ENCODE data around the gene FAM3A. TPM values are rescaled to one million over a fixed set of nuclear protein-coding genes. Genes with fewer than 3 reads are reported as not detected.

Gene FAM3A
- total RNA-seq, 1 experiment from 2014 or later = 60.3 TPM

DNA sequence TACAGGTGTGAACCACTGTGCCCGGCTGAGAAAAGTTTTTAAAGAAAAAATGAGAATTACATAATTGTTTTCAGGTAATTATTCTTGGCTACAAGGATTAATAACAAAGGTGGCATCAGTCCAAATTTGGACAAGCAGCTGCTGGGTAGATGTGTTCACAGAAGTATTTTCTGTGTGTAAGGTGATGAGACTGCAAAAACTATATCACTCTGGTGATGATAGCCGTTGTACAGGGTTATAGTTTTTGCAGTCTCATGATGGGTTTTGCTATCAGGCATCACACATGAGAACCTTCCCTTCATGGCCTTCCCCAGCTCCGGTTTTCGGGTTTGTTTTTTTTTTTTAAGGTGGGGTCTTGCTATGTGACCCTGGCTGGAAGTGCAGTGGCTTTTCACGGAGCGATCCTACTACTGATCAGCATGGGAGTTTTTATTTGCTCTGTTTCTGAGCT is 20.5 kb downstream of the FAM3A start:
- H3F3A ChIP-seq (ENCODE audit: insufficient read depth, low read depth) = 0 out of 2 replicates have a peak, but pooled peaks cover 3% of the 10 kb centered on the region
- H3K9me2 ChIP-seq (ENCODE audit: insufficient read depth) = no peaks in the 10 kb centered on the region
- TF ChIP-seq EZH2 (IDR thresholded peaks at IDR 0.05; ENCODE audit: low read depth) = no peak
- TF ChIP-seq, protein P1, sequence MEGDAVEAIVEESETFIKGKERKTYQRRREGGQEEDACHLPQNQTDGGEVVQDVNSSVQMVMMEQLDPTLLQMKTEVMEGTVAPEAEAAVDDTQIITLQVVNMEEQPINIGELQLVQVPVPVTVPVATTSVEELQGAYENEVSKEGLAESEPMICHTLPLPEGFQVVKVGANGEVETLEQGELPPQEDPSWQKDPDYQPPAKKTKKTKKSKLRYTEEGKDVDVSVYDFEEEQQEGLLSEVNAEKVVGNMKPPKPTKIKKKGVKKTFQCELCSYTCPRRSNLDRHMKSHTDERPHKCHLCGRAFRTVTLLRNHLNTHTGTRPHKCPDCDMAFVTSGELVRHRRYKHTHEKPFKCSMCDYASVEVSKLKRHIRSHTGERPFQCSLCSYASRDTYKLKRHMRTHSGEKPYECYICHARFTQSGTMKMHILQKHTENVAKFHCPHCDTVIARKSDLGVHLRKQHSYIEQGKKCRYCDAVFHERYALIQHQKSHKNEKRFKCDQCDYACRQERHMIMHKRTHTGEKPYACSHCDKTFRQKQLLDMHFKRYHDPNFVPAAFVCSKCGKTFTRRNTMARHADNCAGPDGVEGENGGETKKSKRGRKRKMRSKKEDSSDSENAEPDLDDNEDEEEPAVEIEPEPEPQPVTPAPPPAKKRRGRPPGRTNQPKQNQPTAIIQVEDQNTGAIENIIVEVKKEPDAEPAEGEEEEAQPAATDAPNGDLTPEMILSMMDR (conservative IDR thresholded peaks at IDR 0.05) = no peak
- no peaks in the 10 kb centered on the region for H3K9me3 ChIP-seq (ENCODE audit: insufficient read depth, low read depth)
- no peaks in the 10 kb centered on the region for H4K20me1 ChIP-seq (ENCODE audit: insufficient read depth)
- no peak for DNase-seq
- ChIA-PET CTCF (no interaction called here), POLR2A (ENCODE audit: unreplicated experiment) (no interaction called here)
- H2AFZ ChIP-seq = no peak overlapping the region
- no peaks in the 10 kb centered on the region for H3K27me3 ChIP-seq (ENCODE audit: insufficient read depth, low read depth)
- intact Hi-C loops (cut with micrococcal nuclease; ENCODE audit: unreplicated experiment) = no loop called here
- no peak overlapping the region for H3K4me2 ChIP-seq
- H3K4me3 ChIP-seq = no peak overlapping the region
- no peaks in the 10 kb centered on the region for H3K79me2 ChIP-seq (ENCODE audit: low read depth)
- no peaks in the 10 kb centered on the region for H3K36me3 ChIP-seq (ENCODE audit: low read depth)
- no peak overlapping the region for H3K27ac ChIP-seq
- no TSS peak for BruUV-seq (replicated peaks)
- H3K4me1 ChIP-seq (replicated peaks; ENCODE audit: insufficient read depth) = 0 out of 2 replicates have a peak, but pooled peaks cover 4% of the 10 kb centered on the region

DNA sequence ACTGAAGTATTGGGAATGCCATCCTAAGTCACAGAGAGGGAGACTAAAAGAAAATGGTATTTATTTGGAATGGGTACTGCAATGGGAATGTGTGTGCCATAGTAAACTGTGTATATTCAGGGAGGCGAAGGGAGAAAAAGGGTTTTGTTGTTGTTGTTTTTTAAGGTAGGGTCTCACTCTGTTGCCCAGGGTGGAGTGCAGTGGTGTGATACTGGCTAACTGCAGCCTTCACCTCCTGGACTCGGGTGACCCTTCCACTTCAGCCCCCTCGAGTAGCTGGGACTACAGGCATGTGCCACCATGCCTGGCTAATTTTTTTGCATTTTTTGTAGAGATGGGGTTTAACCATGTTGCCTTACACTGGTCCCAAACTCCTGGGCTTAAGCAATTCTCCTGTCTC is 21.3 kb downstream of the FAM3A start:
- no TSS peak for BruUV-seq (replicated peaks)
- no peaks in the 10 kb centered on the region for H3K9me2 ChIP-seq (ENCODE audit: insufficient read depth)
- DNase-seq = no peak
- H3K27me3 ChIP-seq (ENCODE audit: insufficient read depth, low read depth) = no peaks in the 10 kb centered on the region
- intact Hi-C loops (cut with micrococcal nuclease; ENCODE audit: unreplicated experiment) = no loop called here
- H3K36me3 ChIP-seq (ENCODE audit: low read depth) = no peaks in the 10 kb centered on the region
- H3K4me1 ChIP-seq (replicated peaks; ENCODE audit: insufficient read depth) = 0 out of 2 replicates have a peak, but pooled peaks cover 4% of the 10 kb centered on the region
- H2AFZ ChIP-seq = no peak overlapping the region
- no peaks in the 10 kb centered on the region for H4K20me1 ChIP-seq (ENCODE audit: insufficient read depth)
- 0 out of 2 replicates have a peak, but pooled peaks cover 3% of the 10 kb centered on the region for H3F3A ChIP-seq (ENCODE audit: insufficient read depth, low read depth)
- TF ChIP-seq, protein P1 (conservative IDR thresholded peaks at IDR 0.05) = no peak
- no peak for TF ChIP-seq EZH2 (IDR thresholded peaks at IDR 0.05; ENCODE audit: low read depth)
- H3K9me3 ChIP-seq (ENCODE audit: insufficient read depth, low read depth) = no peaks in the 10 kb centered on the region
- ChIA-PET CTCF (no interaction called here), POLR2A (ENCODE audit: unreplicated experiment) (no interaction called here)
- no peak overlapping the region for H3K4me3 ChIP-seq
- no peaks in the 10 kb centered on the region for H3K79me2 ChIP-seq (ENCODE audit: low read depth)
- H3K4me2 ChIP-seq = no peak overlapping the region
- no peak overlapping the region for H3K27ac ChIP-seq

DNA sequence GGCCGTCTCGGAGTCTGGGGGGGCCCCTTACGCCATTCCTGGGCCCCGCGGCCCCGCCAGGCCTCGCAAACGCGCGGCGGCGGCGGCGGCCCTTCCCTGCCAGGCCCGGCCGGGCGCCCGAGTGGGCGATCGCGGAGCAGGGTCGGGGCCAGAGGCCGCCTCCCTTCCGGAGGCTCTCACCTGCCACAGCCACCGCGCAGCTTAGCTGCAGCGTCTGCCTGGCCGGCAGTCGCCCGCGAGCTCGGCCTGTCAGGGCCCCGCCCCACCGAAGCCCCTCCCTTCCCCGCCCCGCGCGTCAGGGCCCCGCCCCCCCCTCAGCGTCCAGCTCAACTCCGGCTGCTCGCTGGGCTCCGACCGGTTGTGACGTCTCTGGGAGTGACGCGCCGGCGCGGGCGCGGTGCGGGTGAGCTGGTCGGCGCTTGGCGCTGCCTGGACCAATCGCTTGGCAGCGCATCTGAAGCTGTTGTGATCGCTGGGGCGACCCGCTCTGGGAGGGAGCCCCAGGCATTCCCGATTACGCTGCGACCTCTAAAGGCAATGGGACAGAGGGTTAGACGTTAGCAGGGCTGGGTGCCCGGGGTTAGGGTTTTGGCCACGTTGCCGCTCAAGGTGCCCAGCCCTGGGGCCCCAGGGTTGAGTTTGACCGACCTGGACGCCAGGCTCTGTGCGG is 25.5 kb downstream of the FAM3A start, which contains the start of gene SLC10A3:
TSS of gene SLC10A3 (minus strand) at position 216 of the 670 bp plus-strand sequence. CDS start 1,689 bp downstream, outside the sequence.
- Histone ChIP-seq H3F3A (ENCODE audit: insufficient read depth, low read depth) (peaks cover 9% of the 10 kb centered on the region; the same call in 1 of the 2 replicates), H3K79me2 (ENCODE audit: low read depth) (peaks cover 2% of the 10 kb centered on the region), H3K27ac (peak within 1 kb of the TSS; percentile 68), H3K36me3 (ENCODE audit: low read depth) (no peaks in the 10 kb centered on the region), H3K4me1 (replicated peaks; ENCODE audit: insufficient read depth) (peaks cover 14% of the 10 kb centered on the region; the same call in 1 of the 2 replicates), H3K4me3 (peak within 1 kb of the TSS; percentile 66), H3K27me3 (ENCODE audit: insufficient read depth, low read depth) (no peaks in the 10 kb centered on the region), H3K9me3 (ENCODE audit: insufficient read depth, low read depth) (no peaks in the 10 kb centered on the region), H3K9me2 (ENCODE audit: insufficient read depth) (no peaks in the 10 kb centered on the region), H2AFZ (peak within 1 kb of the TSS; percentile 86), H3K4me2 (peak within 1 kb of the TSS; percentile 91), H4K20me1 (ENCODE audit: insufficient read depth) (no peaks in the 10 kb centered on the region)
- ChIA-PET POLR2A (ENCODE audit: unreplicated experiment) (interaction anchor here (0.6 to 1.9 kb wide), 18 partner anchors 9 to 533 kb away, joined by 3 to 14 read pairs (median 5); partner anchors contain the start of gene FAM3A), CTCF (interaction anchor here (0.6 to 1.2 kb wide), 3 partner anchors 42 to 736 kb away, joined by 3 to 8 read pairs (median 4); partner anchors contain the start of gene FLNA)
- no peak for TF ChIP-seq EZH2 (IDR thresholded peaks at IDR 0.05; ENCODE audit: low read depth)
- TF ChIP-seq, protein P1 (conservative IDR thresholded peaks at IDR 0.05) = no peak
- no TSS peak for BruUV-seq (replicated peaks)
- intact Hi-C loops (cut with micrococcal nuclease; ENCODE audit: unreplicated experiment) = loop anchor here (1.0 to 2.0 kb wide), 3 partner anchors 26 to 82 kb away; partner anchors contain the start of genes DNASE1L1 and FAM3A
- peak; percentile 87 to 97 for DNase-seq

All from PC-9 (cell line).